T-helper 2 cell treated with Interferon-gamma antibody and Interleukin-4, amounts not matched to agents 100 ng/mL and 5 ng/mL, for 36 hours (primary cell): Measurements from ENCODE around the gene SEC23IP. TPM values are rescaled to one million over a fixed set of nuclear protein-coding genes. Genes with fewer than 3 reads are reported as not detected.
"Not testable (repeated sequence)": the region's sequence is repeated elsewhere in the genome, so short reads cannot be mapped to it uniquely, and the experiment has no call there.

Source experiments
- intact Hi-C: fragments of 100-400 bp; cut with micrococcal nuclease; formaldehyde crosslinking; loops from one replicate; pipeline ENCODE4 v1.15.1; 2023
- total RNA-seq: library from RNA; stranded (reverse); gene quantifications from 2 replicates; pipeline ENCODE4 v1.2.3, GENCODE V29; 2022

SEC23IP gene
- total RNA-seq, 1 donor from 2014 or later, result 69.9 TPM

DNA sequence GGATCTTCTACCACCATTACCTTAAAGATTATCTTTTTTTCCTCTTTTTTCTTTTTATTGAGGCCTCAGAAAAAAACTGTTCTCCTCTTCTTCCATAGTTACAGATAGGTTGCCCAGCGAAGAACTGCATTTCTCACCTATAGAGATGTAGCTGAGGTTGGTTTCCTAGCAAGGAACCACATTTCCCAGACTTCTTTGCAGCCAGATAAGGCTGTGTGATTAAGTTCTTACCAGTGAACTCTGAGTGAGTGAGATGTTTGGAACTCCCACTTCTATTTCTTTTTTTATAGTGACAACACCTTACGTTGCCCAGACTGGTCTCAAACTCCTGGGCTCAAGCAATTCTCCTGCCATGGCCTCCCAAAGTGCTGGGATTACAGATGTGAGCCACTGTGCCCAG lies 14.0 kb upstream of the SEC23IP start:
- intact Hi-C loops, result no loop called here

DNA sequence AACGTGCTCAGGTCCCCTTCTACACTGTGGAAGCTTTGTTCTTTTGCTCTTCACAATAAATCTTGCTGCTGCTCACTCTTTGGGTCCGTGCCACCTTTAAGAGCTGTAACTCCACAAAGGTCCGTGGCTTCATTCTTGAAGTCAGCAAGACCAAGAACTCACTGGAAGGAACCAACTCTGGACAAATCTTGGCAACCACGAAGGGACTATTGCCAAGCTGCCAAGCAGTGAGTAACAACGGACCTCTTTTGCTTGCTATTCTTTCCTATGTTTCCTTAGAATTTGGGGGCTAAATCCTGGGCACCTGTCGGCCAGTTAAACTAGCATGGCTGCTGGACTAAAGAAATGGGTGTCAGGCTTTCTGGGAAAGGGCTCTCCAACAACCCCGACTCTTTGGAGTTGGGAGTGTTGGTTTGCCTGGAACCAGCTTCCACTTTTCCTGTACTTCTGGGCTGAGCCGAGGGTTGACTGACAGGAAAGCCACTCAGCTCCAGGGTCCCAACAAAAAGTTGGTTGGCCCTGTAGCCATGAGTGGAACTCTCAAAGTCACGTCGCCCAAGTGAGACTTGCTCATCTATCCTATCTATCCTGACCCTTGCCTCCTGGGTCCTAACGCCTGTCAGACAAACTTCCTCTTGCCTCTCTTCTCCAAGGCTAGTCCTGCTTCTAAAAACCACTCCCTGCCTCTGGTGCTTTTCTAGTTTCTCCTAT lies 8.5 kb upstream of the SEC23IP start:
- intact Hi-C loops, result not testable (repeated sequence)

GRCh38 chr10:119886070-119886469 lies 6.5 kb upstream of the SEC23IP start:
- intact Hi-C loops, result not testable (repeated sequence)

- intact Hi-C loops, result not testable (repeated sequence)
Measured at GRCh38 chr10:119888715-119889114, 3.8 kb upstream of the SEC23IP start.

DNA sequence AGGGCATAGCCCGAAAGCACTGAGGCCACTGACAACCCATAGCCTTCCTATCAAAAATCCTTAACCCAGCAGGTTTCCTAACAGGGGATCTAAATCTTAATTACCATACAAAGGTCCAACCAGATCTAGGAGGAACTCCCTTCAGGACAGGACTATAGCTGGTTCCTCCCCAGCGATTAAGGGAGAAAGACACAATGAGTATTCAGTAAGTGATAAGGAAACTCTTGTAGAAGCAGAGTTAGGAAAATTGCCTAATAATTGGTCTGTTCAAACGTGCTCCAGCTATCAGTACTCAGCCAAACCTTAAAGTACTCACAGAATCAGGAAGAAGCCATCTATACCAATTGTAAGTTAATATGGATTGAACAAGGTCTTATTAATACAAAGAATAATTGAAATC lies 3.3 kb upstream of the SEC23IP start:
- intact Hi-C loops, result not testable (repeated sequence)

DNA sequence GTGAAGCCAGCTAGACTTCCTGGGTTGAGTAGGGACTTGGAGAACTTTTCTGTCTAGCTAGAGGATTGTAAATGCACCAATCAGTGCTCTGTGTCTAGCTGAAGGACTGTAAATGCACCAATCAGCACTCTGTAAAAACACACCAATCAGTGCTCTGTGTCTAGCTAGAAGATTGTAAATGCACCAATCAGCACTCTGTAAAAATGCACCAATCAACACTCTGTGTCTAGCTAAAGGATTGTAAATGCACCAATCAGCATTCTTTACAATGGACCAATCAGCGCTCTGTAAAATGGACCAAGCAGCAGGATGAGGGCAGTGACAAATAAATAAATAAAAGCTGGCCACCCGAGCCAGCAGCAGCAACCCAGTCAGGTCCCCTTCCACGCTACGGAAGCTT lies 2.2 kb upstream of the SEC23IP start:
- intact Hi-C loops, result not testable (repeated sequence)

DNA sequence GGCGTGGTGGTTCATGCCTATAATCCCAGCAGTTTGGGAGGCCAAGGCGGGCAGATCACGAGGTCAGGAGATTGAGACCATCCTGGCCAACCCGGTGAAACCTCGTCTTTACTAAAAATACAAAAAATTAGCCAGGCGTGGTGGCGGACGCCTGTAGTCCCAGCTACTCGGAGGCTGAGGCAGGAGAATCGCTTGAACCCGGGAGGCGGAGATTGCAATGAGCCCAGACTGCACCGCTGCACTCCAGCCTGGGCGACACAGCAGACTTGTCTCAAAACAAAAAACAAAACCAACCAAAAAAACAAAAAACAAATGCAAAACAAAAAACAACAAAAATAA lies 712 bp upstream of the SEC23IP start:
- intact Hi-C loops, result loop anchor here (1.0 kb wide), 2 partner anchors 20 to 295 kb away; partner anchors contain the start of gene MCMBP

DNA sequence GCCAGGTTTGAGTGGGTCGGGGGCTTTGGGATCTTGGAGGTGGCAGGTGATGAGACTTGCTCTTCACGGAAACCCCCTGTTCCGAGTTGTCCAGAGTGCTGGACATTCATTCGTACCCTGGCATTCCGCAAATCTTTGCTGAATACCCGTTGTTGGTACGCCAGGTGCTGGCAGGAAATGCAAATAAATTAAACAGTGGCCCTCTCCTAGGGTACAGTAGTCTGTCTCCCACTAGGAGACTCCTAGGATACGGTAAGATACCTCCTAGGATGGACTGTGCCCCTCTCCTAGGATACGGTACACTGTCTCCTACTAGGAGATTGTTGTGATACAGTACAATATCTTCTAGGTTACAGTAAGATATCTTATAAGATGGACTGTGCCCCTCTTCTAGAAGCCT lies 544 bp downstream of the SEC23IP start:
- intact Hi-C loops, result no loop called here

DNA sequence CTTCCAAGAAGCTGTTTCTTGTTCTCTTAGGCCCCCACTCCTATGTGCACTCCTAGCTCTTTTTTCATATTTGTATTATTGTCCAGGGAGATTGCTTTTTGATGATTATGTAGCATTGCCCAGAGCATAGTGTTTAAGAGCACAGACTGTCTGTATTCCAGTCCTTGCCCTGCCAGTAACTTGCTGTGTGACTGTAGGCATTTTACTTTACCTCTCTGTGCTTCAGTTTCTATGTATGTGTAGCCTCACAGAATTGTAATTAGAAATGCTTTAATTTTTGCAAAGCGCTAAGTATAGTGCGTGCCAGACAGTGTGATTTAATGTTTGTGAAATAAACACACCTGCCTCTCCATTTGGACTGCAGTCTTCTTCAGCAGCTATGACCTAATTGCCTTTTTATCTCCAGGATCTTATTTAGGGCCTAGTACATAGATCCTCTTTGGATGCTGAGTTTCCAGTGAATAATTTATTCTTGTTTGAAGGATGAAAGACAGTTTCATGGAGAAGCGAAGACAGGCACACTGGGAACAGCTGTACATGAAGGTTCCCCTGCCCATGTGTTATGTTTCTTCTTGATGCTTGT lies 1.4 kb downstream of the SEC23IP start:
- intact Hi-C loops, result no loop called here

GRCh38 chr10:119896061-119896655 lies 3.6 kb downstream of the SEC23IP start:
- intact Hi-C loops, result no loop called here

GRCh38 chr10:119896937-119897770 lies 4.6 kb downstream of the SEC23IP start:
- intact Hi-C loops, result no loop called here

GRCh38 chr10:119898577-119898976 lies 6.0 kb downstream of the SEC23IP start:
- intact Hi-C loops, result no loop called here

GRCh38 chr10:119903946-119904666 lies 11.6 kb downstream of the SEC23IP start:
- intact Hi-C loops, result no loop called here

GRCh38 chr10:119907695-119908094 lies 15.2 kb downstream of the SEC23IP start:
- intact Hi-C loops, result not testable (repeated sequence)

GRCh38 chr10:119908166-119908565 lies 15.6 kb downstream of the SEC23IP start:
- intact Hi-C loops, result no loop called here

- intact Hi-C loops, result no loop called here
Measured at GRCh38 chr10:119910689-119911088, 18.2 kb downstream of the SEC23IP start.

DNA sequence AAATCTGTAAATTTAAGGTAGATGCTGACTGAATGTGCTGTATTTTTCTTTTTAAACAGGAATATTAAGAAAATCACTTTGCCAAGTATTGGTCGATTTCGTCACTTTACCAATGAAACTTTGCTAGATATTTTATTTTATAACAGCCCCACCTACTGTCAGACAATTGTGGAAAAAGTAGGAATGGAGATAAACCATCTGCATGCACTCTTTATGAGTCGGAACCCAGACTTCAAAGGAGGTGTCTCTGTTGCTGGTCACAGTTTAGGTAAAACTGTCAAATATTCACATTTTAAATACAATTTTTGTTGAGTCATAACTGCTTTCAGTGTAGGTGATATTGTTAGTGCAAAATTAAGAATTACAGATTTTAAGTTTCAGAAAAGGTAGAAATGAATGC lies 25.2 kb downstream of the SEC23IP start:
- intact Hi-C loops, result no loop called here

DNA sequence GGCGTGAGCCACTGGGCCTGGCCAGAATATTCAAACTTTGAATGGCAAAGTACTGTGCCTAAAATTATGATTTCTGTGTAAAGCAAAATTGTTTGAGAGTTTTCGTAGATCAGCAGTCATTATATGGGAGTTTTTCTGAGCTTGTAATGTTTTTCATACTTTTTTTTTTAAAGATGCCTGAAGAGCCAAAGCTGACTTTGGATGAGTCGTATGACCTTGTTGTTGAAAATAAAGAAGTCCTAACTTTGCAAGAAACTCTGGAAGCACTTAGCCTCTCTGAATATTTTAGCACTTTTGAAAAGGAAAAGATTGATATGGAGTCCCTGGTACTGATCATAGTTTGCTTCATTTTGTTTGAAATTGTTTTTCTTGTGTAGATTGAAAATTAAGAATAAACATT lies 26.7 kb downstream of the SEC23IP start:
- intact Hi-C loops, result no loop called here

DNA sequence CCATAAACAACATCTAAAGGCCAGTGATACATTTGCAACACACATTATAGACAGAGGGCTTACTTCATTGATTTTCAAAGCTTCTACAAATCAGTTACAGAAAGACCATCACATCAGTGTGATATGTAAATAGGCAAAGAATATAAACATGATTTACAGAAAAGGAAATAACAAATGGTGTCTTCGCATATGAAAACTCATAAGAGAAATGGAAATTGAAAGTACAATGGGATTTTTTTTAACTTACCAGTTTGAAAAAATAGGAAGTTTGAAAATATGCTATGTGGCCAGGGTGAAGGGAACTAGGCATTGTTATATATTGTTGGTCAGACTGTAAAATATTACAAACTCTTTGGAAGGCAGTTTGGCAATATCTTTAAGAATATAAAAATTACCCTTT lies 27.3 kb downstream of the SEC23IP start:
- intact Hi-C loops, result no loop called here

- intact Hi-C loops, result no loop called here
Measured at GRCh38 chr10:119928411-119928810, 35.9 kb downstream of the SEC23IP start.

DNA sequence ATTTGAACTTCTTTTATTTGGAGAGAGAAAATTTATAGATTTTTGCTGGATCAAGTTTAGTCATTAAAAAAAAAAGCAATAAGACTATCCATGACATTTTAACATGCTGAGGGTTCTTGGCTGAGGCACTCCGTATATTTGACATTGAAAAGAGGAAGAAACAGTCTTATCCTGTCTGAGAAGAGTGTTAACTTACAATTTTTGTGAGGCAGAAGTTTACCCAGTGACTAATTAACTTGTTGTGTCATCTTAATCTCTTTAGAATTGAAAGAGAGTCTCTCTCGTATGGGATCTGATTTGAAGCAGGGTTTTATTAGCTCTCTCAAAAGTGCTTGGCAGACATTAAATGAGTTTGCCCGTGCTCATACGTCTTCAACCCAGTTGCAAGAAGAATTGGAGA lies 39.3 kb downstream of the SEC23IP start:
- intact Hi-C loops, result no loop called here
